ENCODE data around the gene CKLF. TPM values are rescaled to one million over a fixed set of nuclear protein-coding genes. Genes with fewer than 3 reads are reported as not detected.

Gene CKLF
- total RNA-seq, 1 experiment from 2014 or later: 21.0 TPM

DNA sequence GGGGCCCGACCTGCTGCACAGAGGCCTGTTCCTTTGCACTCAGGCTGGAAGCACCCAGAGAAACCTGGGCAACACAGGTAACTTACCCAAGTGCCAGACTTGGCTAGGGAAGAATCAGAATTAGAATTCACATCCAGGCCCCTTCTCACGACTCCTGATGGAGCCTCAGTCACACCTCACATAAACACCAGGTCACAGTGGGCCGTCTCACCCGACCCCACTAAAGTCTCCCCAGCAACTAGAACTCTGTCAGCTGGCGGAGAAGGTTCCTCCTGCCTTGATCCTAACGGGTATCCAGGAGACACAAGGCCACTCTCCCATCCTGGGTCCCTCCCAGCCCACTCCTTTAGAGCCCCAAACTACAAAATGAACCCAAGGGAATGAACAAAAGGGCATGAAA, 8.8 kb upstream of the CKLF start:
- CTCF ChIA-PET: interaction anchor here (0.8 to 0.9 kb wide), 2 partner anchors 46 to 67 kb away, joined by 3 read pairs; no protein-coding TSS in a partner anchor

More for the DNA sequence above, 8.8 kb upstream of the CKLF start:
- Mint-ChIP-seq H3K27ac (no peak overlapping the region), H3K4me1 (peaks cover 19% of the 10 kb centered on the region), H3K9me3 (no peaks in the 10 kb centered on the region), H3K36me3 (no peaks in the 10 kb centered on the region), H3K4me3 (no peak overlapping the region), H3K27me3 (ENCODE audit: low read depth) (no peaks in the 10 kb centered on the region)
- no peak for TF ChIP-seq CREM (CRISPR knock-in tag; IDR thresholded peaks at IDR 0.05)
- TF ChIP-seq MAX (CRISPR knock-in tag; IDR thresholded peaks at IDR 0.05): no peak
- TF ChIP-seq HMGXB4 (CRISPR knock-in tag; IDR thresholded peaks at IDR 0.05): no peak
- TF ChIP-seq, protein P1, sequence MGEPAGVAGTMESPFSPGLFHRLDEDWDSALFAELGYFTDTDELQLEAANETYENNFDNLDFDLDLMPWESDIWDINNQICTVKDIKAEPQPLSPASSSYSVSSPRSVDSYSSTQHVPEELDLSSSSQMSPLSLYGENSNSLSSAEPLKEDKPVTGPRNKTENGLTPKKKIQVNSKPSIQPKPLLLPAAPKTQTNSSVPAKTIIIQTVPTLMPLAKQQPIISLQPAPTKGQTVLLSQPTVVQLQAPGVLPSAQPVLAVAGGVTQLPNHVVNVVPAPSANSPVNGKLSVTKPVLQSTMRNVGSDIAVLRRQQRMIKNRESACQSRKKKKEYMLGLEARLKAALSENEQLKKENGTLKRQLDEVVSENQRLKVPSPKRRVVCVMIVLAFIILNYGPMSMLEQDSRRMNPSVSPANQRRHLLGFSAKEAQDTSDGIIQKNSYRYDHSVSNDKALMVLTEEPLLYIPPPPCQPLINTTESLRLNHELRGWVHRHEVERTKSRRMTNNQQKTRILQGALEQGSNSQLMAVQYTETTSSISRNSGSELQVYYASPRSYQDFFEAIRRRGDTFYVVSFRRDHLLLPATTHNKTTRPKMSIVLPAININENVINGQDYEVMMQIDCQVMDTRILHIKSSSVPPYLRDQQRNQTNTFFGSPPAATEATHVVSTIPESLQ (CRISPR knock-in tag; IDR thresholded peaks at IDR 0.05): no peak
- TF ChIP-seq, protein P2, sequence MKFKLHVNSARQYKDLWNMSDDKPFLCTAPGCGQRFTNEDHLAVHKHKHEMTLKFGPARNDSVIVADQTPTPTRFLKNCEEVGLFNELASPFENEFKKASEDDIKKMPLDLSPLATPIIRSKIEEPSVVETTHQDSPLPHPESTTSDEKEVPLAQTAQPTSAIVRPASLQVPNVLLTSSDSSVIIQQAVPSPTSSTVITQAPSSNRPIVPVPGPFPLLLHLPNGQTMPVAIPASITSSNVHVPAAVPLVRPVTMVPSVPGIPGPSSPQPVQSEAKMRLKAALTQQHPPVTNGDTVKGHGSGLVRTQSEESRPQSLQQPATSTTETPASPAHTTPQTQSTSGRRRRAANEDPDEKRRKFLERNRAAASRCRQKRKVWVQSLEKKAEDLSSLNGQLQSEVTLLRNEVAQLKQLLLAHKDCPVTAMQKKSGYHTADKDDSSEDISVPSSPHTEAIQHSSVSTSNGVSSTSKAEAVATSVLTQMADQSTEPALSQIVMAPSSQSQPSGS (CRISPR knock-in tag; IDR thresholded peaks at IDR 0.05; ENCODE audit: borderline replicate concordance, low read depth): no peak
- TF ChIP-seq, protein P3, sequence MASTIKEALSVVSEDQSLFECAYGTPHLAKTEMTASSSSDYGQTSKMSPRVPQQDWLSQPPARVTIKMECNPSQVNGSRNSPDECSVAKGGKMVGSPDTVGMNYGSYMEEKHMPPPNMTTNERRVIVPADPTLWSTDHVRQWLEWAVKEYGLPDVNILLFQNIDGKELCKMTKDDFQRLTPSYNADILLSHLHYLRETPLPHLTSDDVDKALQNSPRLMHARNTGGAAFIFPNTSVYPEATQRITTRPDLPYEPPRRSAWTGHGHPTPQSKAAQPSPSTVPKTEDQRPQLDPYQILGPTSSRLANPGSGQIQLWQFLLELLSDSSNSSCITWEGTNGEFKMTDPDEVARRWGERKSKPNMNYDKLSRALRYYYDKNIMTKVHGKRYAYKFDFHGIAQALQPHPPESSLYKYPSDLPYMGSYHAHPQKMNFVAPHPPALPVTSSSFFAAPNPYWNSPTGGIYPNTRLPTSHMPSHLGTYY (CRISPR knock-in tag; IDR thresholded peaks at IDR 0.05): no peak
- no peak for TF ChIP-seq SMAD3 (CRISPR knock-in tag; IDR thresholded peaks at IDR 0.05; ENCODE audit: borderline replicate concordance)
- no peak for TF ChIP-seq SMAD4 (CRISPR knock-in tag; IDR thresholded peaks at IDR 0.05)
- TF ChIP-seq ETV6 (CRISPR knock-in tag; IDR thresholded peaks at IDR 0.05): no peak
- no peak for TF ChIP-seq NR2C2 (CRISPR knock-in tag; IDR thresholded peaks at IDR 0.05)
- TF ChIP-seq, protein P4, sequence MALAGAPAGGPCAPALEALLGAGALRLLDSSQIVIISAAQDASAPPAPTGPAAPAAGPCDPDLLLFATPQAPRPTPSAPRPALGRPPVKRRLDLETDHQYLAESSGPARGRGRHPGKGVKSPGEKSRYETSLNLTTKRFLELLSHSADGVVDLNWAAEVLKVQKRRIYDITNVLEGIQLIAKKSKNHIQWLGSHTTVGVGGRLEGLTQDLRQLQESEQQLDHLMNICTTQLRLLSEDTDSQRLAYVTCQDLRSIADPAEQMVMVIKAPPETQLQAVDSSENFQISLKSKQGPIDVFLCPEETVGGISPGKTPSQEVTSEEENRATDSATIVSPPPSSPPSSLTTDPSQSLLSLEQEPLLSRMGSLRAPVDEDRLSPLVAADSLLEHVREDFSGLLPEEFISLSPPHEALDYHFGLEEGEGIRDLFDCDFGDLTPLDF (CRISPR knock-in tag; IDR thresholded peaks at IDR 0.05): no peak
- no peak for TF ChIP-seq CTCF (IDR thresholded peaks at IDR 0.05)
- no peak for TF ChIP-seq GABPB1 (CRISPR knock-in tag; IDR thresholded peaks at IDR 0.05)
- TF ChIP-seq, protein P5, sequence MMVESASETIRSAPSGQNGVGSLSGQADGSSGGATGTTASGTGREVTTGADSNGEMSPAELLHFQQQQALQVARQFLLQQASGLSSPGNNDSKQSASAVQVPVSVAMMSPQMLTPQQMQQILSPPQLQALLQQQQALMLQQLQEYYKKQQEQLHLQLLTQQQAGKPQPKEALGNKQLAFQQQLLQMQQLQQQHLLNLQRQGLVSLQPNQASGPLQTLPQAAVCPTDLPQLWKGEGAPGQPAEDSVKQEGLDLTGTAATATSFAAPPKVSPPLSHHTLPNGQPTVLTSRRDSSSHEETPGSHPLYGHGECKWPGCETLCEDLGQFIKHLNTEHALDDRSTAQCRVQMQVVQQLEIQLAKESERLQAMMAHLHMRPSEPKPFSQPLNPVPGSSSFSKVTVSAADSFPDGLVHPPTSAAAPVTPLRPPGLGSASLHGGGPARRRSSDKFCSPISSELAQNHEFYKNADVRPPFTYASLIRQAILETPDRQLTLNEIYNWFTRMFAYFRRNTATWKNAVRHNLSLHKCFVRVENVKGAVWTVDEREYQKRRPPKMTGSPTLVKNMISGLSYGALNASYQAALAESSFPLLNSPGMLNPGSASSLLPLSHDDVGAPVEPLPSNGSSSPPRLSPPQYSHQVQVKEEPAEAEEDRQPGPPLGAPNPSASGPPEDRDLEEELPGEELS (CRISPR knock-in tag; IDR thresholded peaks at IDR 0.05): no peak
- TF ChIP-seq NR1H2 (CRISPR knock-in tag; IDR thresholded peaks at IDR 0.05): no peak
- no peak for TF ChIP-seq FOXJ3 (CRISPR knock-in tag; IDR thresholded peaks at IDR 0.05; ENCODE audit: borderline replicate concordance)
- no peak for TF ChIP-seq ZNF532 (CRISPR knock-in tag; IDR thresholded peaks at IDR 0.05; ENCODE audit: borderline replicate concordance)
- DNase-seq (ENCODE audit: low spot score) (no peak), ATAC-seq (no peak)
- POLR2A ChIA-PET: no interaction called here

Data from WTC11 (cell line).